Measurements from ENCODE around the gene KCNMA1. TPM values are rescaled to one million over a fixed set of nuclear protein-coding genes. Genes with fewer than 3 reads are reported as not detected.

The KCNMA1 gene
- total and polyA plus RNA-seq, 9 of the 15 experiments (the other 6 are each of a cell fraction or from before 2014, with no cell fraction given), result 0.01 to 0.95 (median 0.15) TPM; not detected in 4

GRCh38 chr10:76945166-76945565, 692.4 kb downstream of the KCNMA1 start:
- Histone ChIP-seq H3K27ac (ENCODE audit: extremely low read depth, low read depth, low read length) (no peak overlapping the region), H3K9me1 (ENCODE audit: control insufficient read depth, insufficient read depth, low read length) (no peaks in the 10 kb centered on the region), H3K4me1 (replicated peaks in 1 of 2; ENCODE audit: control insufficient read depth in 2 of 2, insufficient read depth in 2 of 2, low read length in 2 of 2) (no peaks in the 10 kb centered on the region), H4K20me1 (replicated peaks; ENCODE audit: control insufficient read depth, insufficient read depth, low read length) (no peaks in the 10 kb centered on the region), H3K36me3 (ENCODE audit: control insufficient read depth, insufficient read depth, low read length) (no peaks in the 10 kb centered on the region), H3K4me2 (ENCODE audit: insufficient read depth, low read length) (no peak overlapping the region), H2AFZ (ENCODE audit: low read depth, low read length) (no peak overlapping the region), H3K9me3 (replicated peaks; ENCODE audit: control insufficient read depth, insufficient read depth, low read depth, low read length) (no peaks in the 10 kb centered on the region), H3K79me2 (ENCODE audit: control insufficient read depth, insufficient read depth, low read length) (no peaks in the 10 kb centered on the region), H3K9ac (ENCODE audit: insufficient read depth in 1 of 2, low read depth in 2 of 2, low read length in 2 of 2) (no peak overlapping the region), H3K4me3 (no peak overlapping the region), H3K27me3 (ENCODE audit: control insufficient read depth in 2 of 2, insufficient read depth in 2 of 2, low read length in 2 of 2) (no peaks in the 10 kb centered on the region; a peak in 1 of 5 replicates)
- in situ Hi-C loops (cut with MboI), result no loop called here
- 0% methylated on average over 5 of the region's 5 CpGs for WGBS (ENCODE audit: insufficient coverage, low coverage, missing lambda C conversion rate)
- DNase-seq (ENCODE audit: extremely low read depth in 1 of 4, low spot score in 3 of 4) (no peak), FAIRE-seq (no peak), ATAC-seq (no peak)
- ChIA-PET CTCF (ENCODE audit: low intra/inter-chr PET ratio) (no interaction called here), POLR2A (no interaction called here)
- intact Hi-C loops (cut with micrococcal nuclease), result no loop called here
- BruUV-seq (replicated peaks), result no TSS peak
- TF ChIP-seq, protein P1, sequence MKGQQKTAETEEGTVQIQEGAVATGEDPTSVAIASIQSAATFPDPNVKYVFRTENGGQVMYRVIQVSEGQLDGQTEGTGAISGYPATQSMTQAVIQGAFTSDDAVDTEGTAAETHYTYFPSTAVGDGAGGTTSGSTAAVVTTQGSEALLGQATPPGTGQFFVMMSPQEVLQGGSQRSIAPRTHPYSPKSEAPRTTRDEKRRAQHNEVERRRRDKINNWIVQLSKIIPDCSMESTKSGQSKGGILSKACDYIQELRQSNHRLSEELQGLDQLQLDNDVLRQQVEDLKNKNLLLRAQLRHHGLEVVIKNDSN (CRISPR knock-in tag; IDR thresholded peaks at IDR 0.05), result no peak
- no peak for TF ChIP-seq STAT5B (CRISPR knock-in tag; IDR thresholded peaks at IDR 0.05)
- no peak for TF ChIP-seq RFX7 (CRISPR knock-in tag; IDR thresholded peaks at IDR 0.05)
- no peak for TF ChIP-seq NR2C2 (CRISPR knock-in tag; IDR thresholded peaks at IDR 0.05)
- TF ChIP-seq NR2C2 (tag; IDR thresholded peaks at IDR 0.05), result no peak
- TF ChIP-seq ZNF274 (IDR thresholded peaks at IDR 0.05; ENCODE audit: borderline replicate concordance, low read depth, low read length), result no peak
- no peak for TF ChIP-seq ZNF830 (CRISPR knock-in tag; IDR thresholded peaks at IDR 0.05)
- TF ChIP-seq ZBTB11 (CRISPR knock-in tag; IDR thresholded peaks at IDR 0.05), result no peak
- no peak for TF ChIP-seq PHF21A (IDR thresholded peaks at IDR 0.05; ENCODE audit: borderline replicate concordance, low read depth)
- no peak for TF ChIP-seq ZSCAN32 (CRISPR knock-in tag; IDR thresholded peaks at IDR 0.05)
- TF ChIP-seq SMAD2 (IDR thresholded peaks at IDR 0.05; ENCODE audit: low read depth, low read length), result no peak
- TF ChIP-seq KHSRP (IDR thresholded peaks at IDR 0.05), result no peak
- TF ChIP-seq ZBTB49 (CRISPR knock-in tag; IDR thresholded peaks at IDR 0.05; ENCODE audit: borderline replicate concordance), result no peak
- no peak for TF ChIP-seq GTF2A2 (tag; IDR thresholded peaks at IDR 0.05)
- TF ChIP-seq, protein P2, sequence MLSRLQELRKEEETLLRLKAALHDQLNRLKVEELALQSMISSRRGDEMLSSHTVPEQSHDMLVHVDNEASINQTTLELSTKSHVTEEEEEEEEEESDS (CRISPR knock-in tag; IDR thresholded peaks at IDR 0.05), result no peak
- TF ChIP-seq ZNF184 (CRISPR knock-in tag; IDR thresholded peaks at IDR 0.05), result no peak
- TF ChIP-seq PHF8 (IDR thresholded peaks at IDR 0.05; ENCODE audit: borderline replicate concordance, low read length), result no peak
- no peak for TF ChIP-seq ZNF586 (CRISPR knock-in tag; conservative IDR thresholded peaks at IDR 0.05)
